ENCODE measurements around the gene IGSF10.
A peak's percentile ranks its signal among the peaks of the same experiment; 100 is the strongest.
"Not testable (repeated sequence)": the region's sequence is repeated elsewhere in the genome, so short reads cannot be mapped to it uniquely, and the experiment has no call there.

Gene IGSF10

GRCh38 chr3:151460774-151461450 lies at the start of gene IGSF10:
Gene IGSF10 (minus strand): TSS chr3:151461061. CDS start chr3:151458709, 2,352 bp downstream.
- intact Hi-C loops (cut with DNase I): loop anchor here (10.0 kb wide), 1 partner anchor 204 kb away; no protein-coding TSS in a partner anchor
- DNase-seq: peak in 9 of 42 donors; percentile 2 to 32 (median 11)

- intact Hi-C loops (cut with DNase I); DNase-seq: not testable (repeated sequence)
Observed at GRCh38 chr3:151509468-151510135, 48.7 kb upstream of the IGSF10 start.

- intact Hi-C loops (cut with DNase I): no loop called here
- DNase-seq: no peak
Observed at GRCh38 chr3:151504606-151505005, 43.7 kb upstream of the IGSF10 start.

- no peak for DNase-seq
- intact Hi-C loops (cut with DNase I): no loop called here
Observed at GRCh38 chr3:151503074-151503473, 42.2 kb upstream of the IGSF10 start.

- DNase-seq: no peak
- intact Hi-C loops (cut with DNase I): no loop called here
Observed at GRCh38 chr3:151501923-151502632, 41.2 kb upstream of the IGSF10 start.

- DNase-seq: no peak
- intact Hi-C loops (cut with DNase I): no loop called here
Observed at GRCh38 chr3:151501171-151501922, 40.5 kb upstream of the IGSF10 start.

- intact Hi-C loops (cut with DNase I): no loop called here
- DNase-seq: no peak
Observed at GRCh38 chr3:151499168-151499567, 38.3 kb upstream of the IGSF10 start.

- intact Hi-C loops (cut with DNase I): no loop called here
- no peak for DNase-seq
Observed at GRCh38 chr3:151491525-151491924, 30.7 kb upstream of the IGSF10 start.

- DNase-seq; intact Hi-C loops (cut with DNase I): not testable (repeated sequence)
Observed at GRCh38 chr3:151487833-151488232, 27.0 kb upstream of the IGSF10 start.

GRCh38 chr3:151483961-151484520 lies 23.2 kb upstream of the IGSF10 start:
- no peak for DNase-seq
- intact Hi-C loops (cut with DNase I): no loop called here

GRCh38 chr3:151483488-151483887 lies 22.6 kb upstream of the IGSF10 start:
- intact Hi-C loops (cut with DNase I): no loop called here
- DNase-seq: no peak

- intact Hi-C loops (cut with DNase I): no loop called here
- no peak for DNase-seq
Observed at GRCh38 chr3:151480492-151480891, 19.6 kb upstream of the IGSF10 start.

GRCh38 chr3:151479452-151479851 lies 18.6 kb upstream of the IGSF10 start:
- intact Hi-C loops (cut with DNase I): no loop called here
- DNase-seq: no peak

- intact Hi-C loops (cut with DNase I): no loop called here
- DNase-seq: no peak
Observed at GRCh38 chr3:151478335-151478697, 17.5 kb upstream of the IGSF10 start.

GRCh38 chr3:151477591-151478334 lies 16.9 kb upstream of the IGSF10 start:
- intact Hi-C loops (cut with DNase I): no loop called here
- DNase-seq: no peak

GRCh38 chr3:151476344-151477018 lies 15.6 kb upstream of the IGSF10 start:
- intact Hi-C loops (cut with DNase I): no loop called here
- DNase-seq: no peak

- peak in 22 of 42 donors; percentile 6 to 71 (median 42) for DNase-seq
- intact Hi-C loops (cut with DNase I): loop anchor here (10.0 kb wide), 1 partner anchor 196 kb away; no protein-coding TSS in a partner anchor
Observed at GRCh38 chr3:151468284-151468917, 7.5 kb upstream of the IGSF10 start.

All from head of caudate nucleus (tissue), 42 donors.